CD4-positive, alpha-beta T cell treated with Interleukin-10 for 1 hour (primary cell): ENCODE data around the gene RNF112.

ENCODE experiments used
- DNase-seq: peaks from one replicate; pipeline ENCODE4 v3.0.0-alpha.2; 2020

RNF112 gene

DNA sequence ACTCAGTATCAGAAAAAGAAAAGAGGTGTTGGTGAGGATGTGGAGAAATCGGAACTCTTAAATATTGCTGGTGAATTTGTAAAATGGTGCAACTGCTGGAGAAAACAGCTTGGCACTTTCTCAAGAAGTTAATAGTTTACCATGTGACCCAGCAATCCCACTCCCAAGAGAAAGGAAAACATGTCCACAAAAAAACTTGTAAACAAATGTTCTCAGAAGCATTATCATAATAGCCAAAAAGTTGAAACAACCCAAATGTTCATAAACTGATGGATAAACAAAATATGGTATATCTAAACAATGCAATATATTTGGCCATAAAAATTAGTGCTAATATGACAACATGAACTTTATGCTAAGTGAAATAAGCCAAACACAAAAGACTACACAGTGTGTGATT, 35.3 kb upstream of the RNF112 start:
- DNase-seq, result no peak

DNA sequence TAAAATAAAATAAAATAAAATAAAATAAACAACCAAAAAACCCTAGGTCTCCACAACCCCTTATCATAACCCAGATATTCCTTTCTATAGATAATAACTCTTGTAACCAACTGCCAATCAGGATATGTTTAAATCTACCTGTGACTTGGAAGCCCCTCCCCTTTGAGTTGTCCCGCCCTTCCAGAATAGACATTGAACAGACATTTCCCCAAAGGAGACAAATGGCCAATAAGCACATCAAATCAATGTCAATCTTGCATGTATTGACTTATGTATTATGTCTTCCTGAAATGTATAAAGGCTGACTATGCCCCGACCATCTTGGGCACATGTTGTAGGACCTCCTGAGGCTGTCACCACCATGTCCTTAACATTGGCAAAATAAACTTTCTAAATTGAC, 34.2 kb upstream of the RNF112 start:
- DNase-seq, result peak; percentile 28

DNA sequence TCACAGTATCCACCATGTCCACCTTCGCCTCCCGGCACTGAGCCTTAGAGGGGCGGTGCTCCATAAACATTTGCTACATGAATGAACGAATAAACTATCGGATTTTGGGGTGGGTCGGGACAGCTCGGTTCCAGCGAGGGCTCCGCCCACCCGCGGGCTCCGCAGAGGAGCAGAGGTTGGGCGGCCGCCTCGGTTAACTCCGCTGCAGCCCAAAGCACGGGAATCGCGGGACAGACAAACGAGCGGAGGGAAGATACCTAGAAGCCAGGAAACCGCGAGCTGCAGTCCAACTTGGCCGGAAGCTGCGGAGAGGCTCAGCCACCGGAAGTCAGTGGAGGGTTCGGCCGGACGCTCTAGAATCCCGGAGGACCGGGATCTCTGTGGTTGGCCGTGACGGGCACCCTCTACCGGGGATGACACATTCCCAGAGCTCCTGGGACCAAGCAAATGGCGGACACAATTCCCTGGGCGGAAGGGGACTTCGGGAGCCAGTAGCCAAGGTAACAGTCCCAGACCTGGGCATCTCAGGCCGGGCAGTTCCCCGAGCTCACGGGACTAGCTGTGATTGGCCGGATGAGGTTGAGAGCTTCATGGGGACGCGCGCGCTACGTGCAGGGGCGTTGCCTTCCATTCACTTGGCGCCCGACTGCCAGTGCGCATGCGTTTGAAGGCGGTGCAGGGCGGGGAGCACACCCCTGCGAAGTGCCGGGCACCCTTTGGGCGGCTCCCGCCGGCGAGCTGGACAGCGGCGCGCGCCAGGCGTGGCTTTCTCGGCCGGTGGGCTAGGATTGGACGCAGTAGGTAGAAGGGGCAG, 33.2 kb upstream of the RNF112 start:
- DNase-seq, result peak; percentile 97

DNA sequence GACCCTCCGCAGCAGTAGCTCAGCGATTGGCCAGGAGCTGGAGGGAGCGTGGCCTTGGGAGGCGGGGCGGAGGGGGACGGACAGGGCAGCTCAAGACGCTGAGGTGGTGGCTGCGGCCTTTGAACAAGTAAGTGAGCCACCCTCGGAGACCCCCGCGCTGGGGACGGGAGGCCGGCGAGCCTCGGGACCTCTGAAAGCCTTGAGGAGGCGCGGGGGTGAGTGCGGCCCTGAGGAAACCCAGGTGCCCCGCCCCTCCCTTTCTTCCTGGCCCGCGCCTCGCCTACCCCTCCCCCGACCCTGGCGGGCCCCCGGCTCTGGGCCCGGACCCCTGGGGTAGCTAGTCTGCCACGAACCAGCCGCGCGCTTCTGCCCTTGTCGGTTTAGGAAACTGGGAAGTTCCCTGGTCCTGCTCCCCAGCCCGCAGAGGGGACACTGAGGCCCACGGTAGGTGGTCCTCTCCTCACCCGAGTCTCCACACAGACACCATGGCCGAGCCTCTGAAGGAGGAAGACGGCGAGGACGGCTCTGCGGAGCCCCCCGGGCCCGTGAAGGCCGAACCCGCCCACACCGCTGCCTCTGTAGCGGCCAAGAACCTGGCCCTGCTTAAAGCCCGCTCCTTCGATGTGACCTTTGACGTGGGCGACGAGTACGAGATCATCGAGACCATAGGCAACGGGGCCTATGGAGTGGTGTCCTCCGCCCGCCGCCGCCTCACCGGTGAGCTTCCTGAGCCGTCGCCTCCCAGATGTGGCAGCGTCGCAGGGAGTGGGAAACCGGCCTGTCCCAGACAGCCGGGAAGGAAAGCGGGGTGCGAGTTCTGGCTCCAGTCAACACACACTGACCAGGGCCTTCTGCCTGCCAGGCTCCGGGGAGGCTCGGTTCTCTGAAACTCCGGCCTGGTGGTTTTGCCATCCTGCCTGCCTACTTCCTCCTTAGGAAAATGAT, 32.3 kb upstream of the RNF112 start, which contains the start of gene MAPK7:
Gene MAPK7 (plus strand): TSS at position 83 of the 945 bp plus-strand sequence. CDS start 403 bp downstream, at position 486.
- DNase-seq, result peak; percentile 8

DNA sequence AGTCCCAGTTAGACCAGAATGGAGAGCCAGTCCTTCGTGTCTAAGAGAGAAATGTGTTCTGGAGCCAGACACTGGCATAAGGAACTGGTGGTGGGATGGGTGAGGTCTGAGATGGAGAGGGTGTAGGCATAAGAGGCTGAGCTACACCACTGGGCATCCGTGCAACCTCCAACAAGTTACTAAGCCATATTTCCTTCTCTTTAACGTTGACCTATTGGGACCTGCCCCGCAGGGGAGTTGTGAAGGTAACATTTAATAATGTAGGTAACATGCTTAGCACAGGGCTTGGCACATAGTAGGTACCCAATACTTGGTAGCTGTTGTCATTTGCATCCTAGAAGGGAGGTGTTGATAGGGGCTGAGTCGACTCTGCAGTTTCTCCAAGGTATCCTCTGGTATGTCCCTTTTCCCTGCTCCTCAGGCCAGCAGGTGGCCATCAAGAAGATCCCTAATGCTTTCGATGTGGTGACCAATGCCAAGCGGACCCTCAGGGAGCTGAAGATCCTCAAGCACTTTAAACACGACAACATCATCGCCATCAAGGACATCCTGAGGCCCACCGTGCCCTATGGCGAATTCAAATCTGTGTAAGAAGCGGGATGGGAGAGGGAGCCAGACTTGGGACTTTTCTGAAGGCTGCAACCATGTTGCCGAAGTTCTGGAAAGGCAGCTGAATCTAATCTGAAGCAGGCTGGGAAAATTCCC, 31.5 kb upstream of the RNF112 start:
- no peak for DNase-seq

DNA sequence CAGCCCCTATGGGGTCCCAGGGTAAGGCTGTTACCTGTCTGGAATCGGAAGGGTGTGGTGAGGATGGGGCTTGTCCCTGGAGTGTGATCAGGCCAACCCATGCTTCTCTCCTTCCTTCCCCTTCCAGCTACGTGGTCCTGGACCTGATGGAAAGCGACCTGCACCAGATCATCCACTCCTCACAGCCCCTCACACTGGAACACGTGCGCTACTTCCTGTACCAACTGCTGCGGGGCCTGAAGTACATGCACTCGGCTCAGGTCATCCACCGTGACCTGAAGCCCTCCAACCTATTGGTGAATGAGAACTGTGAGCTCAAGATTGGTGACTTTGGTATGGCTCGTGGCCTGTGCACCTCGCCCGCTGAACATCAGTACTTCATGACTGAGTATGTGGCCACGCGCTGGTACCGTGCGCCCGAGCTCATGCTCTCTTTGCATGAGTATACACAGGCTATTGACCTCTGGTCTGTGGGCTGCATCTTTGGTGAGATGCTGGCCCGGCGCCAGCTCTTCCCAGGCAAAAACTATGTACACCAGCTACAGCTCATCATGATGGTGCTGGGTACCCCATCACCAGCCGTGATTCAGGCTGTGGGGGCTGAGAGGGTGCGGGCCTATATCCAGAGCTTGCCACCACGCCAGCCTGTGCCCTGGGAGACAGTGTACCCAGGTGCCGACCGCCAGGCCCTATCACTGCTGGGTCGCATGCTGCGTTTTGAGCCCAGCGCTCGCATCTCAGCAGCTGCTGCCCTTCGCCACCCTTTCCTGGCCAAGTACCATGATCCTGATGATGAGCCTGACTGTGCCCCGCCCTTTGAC, 30.3 kb upstream of the RNF112 start:
- no peak for DNase-seq

DNA sequence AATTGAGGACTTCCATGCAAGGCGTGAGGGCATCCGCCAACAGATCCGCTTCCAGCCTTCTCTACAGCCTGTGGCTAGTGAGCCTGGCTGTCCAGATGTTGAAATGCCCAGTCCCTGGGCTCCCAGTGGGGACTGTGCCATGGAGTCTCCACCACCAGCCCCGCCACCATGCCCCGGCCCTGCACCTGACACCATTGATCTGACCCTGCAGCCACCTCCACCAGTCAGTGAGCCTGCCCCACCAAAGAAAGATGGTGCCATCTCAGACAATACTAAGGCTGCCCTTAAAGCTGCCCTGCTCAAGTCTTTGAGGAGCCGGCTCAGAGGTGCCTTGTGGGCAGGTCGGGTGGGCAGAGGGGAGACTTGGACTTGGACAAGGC, 29.7 kb upstream of the RNF112 start:
- no peak for DNase-seq

DNA sequence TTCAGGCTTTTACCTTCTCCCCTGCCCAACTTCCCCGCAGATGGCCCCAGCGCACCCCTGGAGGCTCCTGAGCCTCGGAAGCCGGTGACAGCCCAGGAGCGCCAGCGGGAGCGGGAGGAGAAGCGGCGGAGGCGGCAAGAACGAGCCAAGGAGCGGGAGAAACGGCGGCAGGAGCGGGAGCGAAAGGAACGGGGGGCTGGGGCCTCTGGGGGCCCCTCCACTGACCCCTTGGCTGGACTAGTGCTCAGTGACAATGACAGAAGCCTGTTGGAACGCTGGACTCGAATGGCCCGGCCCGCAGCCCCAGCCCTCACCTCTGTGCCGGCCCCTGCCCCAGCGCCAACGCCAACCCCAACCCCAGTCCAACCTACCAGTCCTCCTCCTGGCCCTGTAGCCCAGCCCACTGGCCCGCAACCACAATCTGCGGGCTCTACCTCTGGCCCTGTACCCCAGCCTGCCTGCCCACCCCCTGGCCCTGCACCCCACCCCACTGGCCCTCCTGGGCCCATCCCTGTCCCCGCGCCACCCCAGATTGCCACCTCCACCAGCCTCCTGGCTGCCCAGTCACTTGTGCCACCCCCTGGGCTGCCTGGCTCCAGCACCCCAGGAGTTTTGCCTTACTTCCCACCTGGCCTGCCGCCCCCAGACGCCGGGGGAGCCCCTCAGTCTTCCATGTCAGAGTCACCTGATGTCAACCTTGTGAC, 29.1 kb upstream of the RNF112 start:
- no peak for DNase-seq

DNA sequence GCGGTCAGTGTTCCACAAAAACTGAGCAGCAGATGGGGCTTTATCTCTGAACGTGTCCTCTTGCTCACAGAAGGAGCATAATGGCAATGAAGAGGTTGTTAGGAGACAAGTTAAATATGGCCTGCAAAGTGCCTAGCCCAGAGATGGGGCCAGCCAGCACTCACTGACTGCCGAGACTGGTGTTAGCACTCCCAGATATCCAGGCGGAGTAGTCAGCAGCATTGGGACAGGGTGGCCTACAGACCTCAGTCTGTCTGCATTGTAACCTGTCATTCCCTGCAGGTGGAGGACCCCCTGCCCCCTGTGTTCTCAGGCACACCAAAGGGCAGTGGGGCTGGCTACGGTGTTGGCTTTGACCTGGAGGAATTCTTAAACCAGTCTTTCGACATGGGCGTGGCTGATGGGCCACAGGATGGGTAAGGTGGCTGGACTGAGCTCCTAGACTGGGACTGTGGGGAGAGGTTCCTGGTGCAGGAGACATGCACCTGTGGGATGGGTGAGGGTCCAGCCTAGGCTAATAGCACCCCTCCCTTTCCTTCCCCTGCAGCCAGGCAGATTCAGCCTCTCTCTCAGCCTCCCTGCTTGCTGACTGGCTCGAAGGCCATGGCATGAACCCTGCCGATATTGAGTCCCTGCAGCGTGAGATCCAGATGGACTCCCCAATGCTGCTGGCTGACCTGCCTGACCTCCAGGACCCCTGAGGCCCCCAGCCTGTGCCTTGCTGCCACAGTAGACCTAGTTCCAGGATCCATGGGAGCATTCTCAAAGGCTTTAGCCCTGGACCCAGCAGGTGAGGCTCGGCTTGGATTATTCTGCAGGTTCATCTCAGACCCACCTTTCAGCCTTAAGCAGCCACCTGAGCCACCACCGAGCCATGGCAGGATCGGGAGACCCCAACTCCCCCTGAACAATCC, 28.2 kb upstream of the RNF112 start:
- no peak for DNase-seq

DNA sequence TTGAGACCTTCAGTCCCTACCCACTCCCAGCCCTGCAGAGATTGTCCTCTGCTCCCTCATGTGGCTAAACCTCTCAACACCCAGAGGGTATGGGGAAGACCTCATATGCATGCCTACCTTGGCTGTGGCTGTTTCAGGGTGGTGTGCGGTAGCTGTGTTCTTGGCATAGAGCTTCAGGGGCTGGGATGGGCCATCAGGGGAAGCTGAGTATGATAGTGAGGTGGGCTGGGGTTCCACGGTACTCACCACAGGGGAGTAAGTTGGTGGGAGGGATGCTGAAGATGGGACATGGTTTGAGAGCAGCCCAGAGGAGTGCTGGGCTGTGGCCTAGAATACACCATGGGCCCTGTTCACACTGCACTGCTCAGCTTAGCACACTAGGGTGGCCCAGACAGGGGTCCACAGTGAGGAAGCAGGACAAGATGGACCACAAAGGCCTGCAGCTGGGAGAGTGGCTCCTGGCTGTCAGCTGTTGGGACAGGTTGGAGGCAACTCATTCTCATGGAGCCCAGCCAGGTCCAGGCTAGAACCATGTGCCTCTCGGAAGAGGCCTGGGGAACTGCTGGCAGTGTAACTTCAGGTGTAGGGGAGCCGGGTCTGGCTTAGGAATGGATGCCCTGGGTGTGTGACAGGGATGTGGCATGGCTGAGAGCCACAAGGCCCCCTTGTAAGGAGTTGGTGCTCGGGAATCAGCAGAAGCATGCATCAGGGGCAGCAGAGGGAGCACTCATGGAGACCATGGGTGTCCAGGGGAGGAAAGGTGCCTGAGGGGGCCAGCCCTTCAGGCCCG, 27.2 kb upstream of the RNF112 start:
- DNase-seq, result no peak

DNA sequence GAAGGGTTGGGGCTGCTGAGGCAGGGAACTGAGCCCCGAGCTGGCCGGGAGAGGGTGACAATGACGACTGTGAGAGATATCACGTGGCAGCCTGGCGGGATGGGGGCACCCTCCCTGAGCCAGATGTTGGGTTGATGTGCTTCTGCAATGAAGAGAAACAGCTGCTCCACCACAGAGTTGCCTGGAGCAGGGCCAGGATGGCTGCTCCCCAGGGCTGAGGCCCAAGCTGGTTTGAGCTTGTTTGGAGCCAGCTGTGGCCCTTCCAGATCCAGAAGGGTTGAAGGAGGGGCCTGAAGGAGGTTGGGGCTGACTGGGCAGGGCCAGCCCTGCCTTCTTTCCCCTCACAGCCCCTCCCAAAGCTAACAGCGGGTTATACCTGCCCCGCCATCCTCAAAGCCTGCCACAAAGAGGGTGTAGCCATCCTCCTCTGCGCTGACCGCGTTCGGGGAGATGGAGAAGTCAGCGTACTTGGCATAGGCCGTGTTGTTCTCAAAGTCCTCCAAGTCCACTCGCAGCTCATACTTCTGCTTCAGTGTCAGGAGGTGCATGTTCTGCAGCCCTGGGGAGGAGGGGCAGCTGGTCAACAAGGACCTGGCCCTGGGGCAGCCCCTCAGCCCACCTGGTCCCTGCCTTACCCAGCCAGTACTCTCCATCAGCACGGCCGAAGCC, 26.2 kb upstream of the RNF112 start:
- DNase-seq, result no peak

DNA sequence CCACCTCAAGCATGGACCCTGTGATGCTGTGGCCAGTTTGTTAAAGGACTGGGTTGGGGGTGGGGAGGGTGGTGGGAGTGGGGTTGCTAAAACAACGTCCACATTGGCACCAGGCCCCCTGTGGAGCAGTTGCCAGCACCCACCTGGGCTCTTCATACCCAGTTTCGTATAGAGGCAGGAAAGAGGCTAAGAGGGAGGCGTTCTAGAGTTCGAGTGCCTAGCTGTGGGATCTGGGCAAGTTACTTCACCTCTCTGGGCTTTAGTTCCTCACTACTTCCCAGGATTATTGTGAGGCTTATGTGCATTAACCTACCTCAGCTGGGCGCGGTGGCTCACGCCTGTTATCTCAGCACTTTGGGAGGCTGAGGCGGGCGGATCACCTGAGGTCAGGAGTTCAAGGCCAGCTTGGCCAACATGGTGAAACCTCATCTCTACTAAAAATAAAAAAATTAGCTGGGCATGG, 25.5 kb upstream of the RNF112 start:
- no peak for DNase-seq

DNA sequence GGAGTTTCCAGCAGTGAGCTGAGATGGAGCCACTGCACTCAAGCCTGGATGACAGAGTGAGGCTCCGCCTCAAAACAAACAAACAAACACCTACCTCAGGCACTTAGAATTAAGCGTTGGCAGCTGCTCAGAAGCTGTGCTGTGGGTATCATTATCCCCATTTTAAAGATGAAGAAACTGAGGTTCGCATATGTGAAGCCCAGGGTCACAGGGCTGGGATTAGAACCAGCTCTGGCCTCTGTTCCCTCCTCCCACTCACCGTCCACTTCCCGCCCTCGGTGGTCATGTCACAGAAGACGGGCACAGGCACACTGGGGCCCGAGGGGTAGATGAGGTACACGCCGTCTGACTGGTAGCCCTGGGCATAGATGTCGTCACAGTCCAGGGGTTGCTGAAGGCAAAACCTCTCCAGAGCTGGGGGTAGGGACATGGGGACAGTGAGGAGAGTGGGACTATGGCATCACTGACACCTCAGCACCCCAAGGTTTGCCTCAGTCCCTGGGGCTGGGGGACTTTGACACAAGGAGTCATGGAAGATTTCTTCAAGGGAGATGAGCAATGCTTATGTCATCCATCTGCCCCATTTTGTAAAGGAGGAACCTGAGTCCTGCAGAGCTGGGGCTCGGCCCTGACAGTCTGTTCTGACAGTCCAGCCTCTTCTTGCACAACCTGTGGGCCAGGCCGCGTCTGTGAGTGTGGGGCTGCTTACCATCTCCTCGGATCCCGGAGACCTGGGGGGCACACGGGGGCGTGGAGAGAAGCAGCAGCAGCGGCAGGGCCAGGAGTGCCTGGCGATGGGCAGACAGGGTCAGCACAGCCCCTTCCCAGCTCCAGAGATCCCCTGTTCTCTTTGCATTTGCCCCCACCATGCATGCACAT, 24.7 kb upstream of the RNF112 start:
- DNase-seq, result peak; percentile 8

DNA sequence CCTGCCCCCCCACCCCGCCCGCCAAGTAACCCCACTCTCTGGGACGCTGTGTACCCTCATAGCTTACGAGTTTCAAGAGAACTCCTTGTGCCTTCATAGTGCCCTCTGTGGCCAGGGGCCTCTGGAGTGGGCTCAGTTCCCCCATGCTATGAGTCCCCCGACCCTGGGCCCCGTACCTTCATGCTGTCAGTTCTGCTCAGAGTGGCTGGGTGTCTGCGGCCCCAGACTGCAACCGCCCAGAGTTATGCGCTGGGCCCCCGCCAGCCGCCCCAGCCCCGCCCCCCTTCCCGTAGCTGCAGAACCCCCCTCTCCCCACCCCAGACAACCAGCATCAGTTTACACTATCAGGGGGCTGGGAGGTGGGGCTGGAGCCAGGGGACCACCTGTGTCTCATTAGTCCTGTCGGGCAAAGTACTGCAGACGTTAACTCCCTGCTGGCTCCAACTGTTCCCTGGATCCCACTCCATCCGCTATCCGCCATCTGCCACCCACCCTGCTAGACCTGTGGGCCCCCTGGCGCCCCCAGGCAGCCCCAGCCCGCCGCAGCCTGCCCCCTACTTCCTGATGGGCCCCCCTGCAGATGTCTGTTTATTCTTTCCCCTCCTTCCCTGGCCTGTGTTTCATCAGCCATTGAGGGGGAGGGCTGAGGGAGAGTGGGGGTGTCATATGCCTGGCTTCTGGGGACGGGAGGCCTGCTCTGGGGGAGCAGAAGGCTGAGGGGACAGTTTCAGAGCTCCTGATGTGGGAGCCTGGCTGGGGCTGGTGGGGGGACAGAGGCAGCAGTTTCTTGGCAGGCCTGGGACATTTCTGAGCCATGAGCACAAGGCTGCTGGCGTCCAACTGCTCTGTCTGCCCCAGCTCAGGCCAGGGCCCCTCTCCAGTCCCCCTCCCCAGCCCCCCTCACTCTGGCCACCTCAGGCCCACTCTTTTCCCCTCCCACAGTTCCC, 23.8 kb upstream of the RNF112 start, which contains the start of gene MFAP4:
Gene MFAP4 (minus strand): TSS at position 217 of the 947 bp plus-strand sequence. CDS start 35 bp downstream, at position 182.
- DNase-seq, result no peak

DNA sequence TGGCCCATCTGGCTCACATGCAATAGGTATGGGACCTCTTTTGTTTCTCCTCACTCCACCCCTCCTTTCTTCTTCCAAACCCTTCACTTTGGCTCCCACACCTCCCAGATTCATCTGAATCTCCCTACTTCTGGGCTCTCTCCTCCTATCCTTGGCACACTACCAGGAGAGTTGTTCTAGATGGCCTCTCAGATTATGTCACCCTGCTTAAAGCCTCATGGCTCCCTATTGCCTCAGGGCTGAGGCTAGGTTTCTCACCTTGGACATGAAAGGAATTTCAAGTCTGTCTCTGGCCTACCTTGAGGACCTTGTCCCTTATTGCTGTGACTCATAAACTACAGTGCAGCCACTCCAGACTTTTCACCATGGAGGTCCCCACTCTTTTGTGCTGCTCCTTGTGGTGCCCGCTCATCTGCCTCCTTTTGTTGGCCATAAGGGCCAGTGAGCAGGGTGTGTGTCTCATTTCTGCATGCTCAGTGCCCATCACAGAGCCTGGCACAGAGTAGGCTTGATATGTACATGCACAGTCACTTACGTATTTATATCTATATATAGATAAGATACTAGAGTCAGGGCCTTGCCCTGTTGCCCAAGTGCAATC, 23.0 kb upstream of the RNF112 start:
- no peak for DNase-seq
